Fibroblast of pulmonary artery (primary cell): ENCODE data around the gene TRIML2.
"Not testable (repeated sequence)": the region's sequence is repeated elsewhere in the genome, so short reads cannot be mapped to it uniquely, and the experiment has no call there.

Source experiments
- DNase-seq: peaks from one replicate; pipeline ENCODE4 v3.0.0-alpha.2; 2010; ENCODE audit warnings: low read depth
- H3K4me3 ChIP-seq: replicated peaks from 2 replicates; pipeline ENCODE4 v1.5.1; 2011; ENCODE audit warnings: low read depth, mild to moderate bottlenecking, control low read depth, low read length, moderate library complexity
- CTCF ChIP-seq: IDR thresholded peaks from 2 replicates; pipeline ENCODE4 v1.5.1; 2011; ENCODE audit warnings: mild to moderate bottlenecking, control low read depth, low read length, inconsistent platforms; ENCODE audit errors: missing control alignments

The TRIML2 gene

GRCh38 chr4:188076169-188076568 is 33.2 kb downstream of the TRIML2 start:
- no peak overlapping the region for H3K4me3 ChIP-seq
- no peak for TF ChIP-seq CTCF

GRCh38 chr4:188061083-188061482 is 48.3 kb downstream of the TRIML2 start:
- no peak for TF ChIP-seq CTCF
- no peak overlapping the region for H3K4me3 ChIP-seq
- DNase-seq, result no peak

More at GRCh38 chr4:188076169-188076568, 33.2 kb downstream of the TRIML2 start:
- DNase-seq, result no peak

- H3K4me3 ChIP-seq, result no peak overlapping the region
- DNase-seq, result no peak
- TF ChIP-seq CTCF, result no peak
Observed at GRCh38 chr4:188053302-188053701, 56.1 kb downstream of the TRIML2 start.

GRCh38 chr4:188046657-188047056 is 62.7 kb downstream of the TRIML2 start:
- TF ChIP-seq CTCF, result no peak
- no peak for DNase-seq
- H3K4me3 ChIP-seq, result no peak overlapping the region

GRCh38 chr4:188045461-188045860 is 63.9 kb downstream of the TRIML2 start:
- DNase-seq, H3K4me3 ChIP-seq: not testable (repeated sequence)

- DNase-seq, result no peak
- H3K4me3 ChIP-seq, result no peak overlapping the region
- TF ChIP-seq CTCF, result no peak
Observed at GRCh38 chr4:188043154-188043553, 66.2 kb downstream of the TRIML2 start.

- TF ChIP-seq CTCF, result no peak
- no peak for DNase-seq
- no peak overlapping the region for H3K4me3 ChIP-seq
Observed at GRCh38 chr4:188042191-188042590, 67.2 kb downstream of the TRIML2 start.
